Measurements from ENCODE around the gene KCNK1.

The KCNK1 gene

GRCh38 chr1:233707153-233707879 lies 93.4 kb downstream of the KCNK1 start:
- no peak for DNase-seq (ENCODE audit: low spot score)

GRCh38 chr1:233707880-233708815 lies 94.2 kb downstream of the KCNK1 start:
- no peak for DNase-seq (ENCODE audit: low spot score)

GRCh38 chr1:233710031-233710430 lies 96.1 kb downstream of the KCNK1 start:
- DNase-seq (ENCODE audit: low spot score): no peak

GRCh38 chr1:233710507-233710906 lies 96.6 kb downstream of the KCNK1 start:
- DNase-seq (ENCODE audit: low spot score): no peak

GRCh38 chr1:233714631-233715217 lies 100.8 kb downstream of the KCNK1 start:
- no peak for DNase-seq (ENCODE audit: low spot score)

- DNase-seq (ENCODE audit: low spot score): no peak
Observed at GRCh38 chr1:233718057-233718456, 104.2 kb downstream of the KCNK1 start.

- DNase-seq (ENCODE audit: low spot score): no peak
Observed at GRCh38 chr1:233719655-233720341, 105.9 kb downstream of the KCNK1 start.

GRCh38 chr1:233721004-233721595 lies 107.2 kb downstream of the KCNK1 start:
- no peak for DNase-seq (ENCODE audit: low spot score)

All from putamen (tissue), 1 donor.